ENCODE data around the gene APEH. TPM values are rescaled to one million over a fixed set of nuclear protein-coding genes. Genes with fewer than 3 reads are reported as not detected.

APEH gene
- total RNA-seq, 1 donor from 2014 or later = 103 TPM

- ATAC-seq = no peak
Measured at GRCh38 chr3:49732597-49732996, 58.4 kb downstream of the APEH start.

DNA sequence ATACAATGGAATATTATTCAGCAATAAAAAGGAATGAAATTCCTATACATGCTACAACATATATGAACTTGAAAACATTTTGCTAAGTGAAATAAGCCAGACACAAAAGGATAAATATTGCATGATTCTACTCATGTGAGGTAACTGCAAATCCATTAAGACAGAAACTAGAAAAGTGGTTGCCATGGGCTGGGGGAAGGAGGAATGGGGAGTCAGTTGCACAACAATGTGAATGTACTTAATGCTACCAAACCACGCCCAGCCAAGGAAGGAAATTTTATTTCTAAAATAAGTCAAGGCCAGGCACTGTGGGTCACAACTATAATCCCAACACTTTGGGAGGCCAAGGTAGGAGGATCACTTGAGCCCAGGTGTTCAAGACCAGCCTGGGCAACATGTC, 59.4 kb downstream of the APEH start:
- peak; percentile 37 for ATAC-seq

Other genes starting within 250 kb of the APEH start
- 6.1 TPM for gene NICN1, start 245.0 kb upstream of the APEH start, total RNA-seq
- 48.3 TPM for gene DAG1, start 204.1 kb upstream of the APEH start, total RNA-seq
- gene BSN, start 119.9 kb upstream of the APEH start, total RNA-seq = 0.08 TPM
- gene MST1, start 15.1 kb downstream of the APEH start, total RNA-seq = 7.6 TPM
- 19.4 TPM for gene RNF123, start 15.2 kb downstream of the APEH start, total RNA-seq
- gene AMIGO3, start 45.3 kb downstream of the APEH start, total RNA-seq = not detected
- 22.5 TPM for gene GMPPB, start 49.6 kb downstream of the APEH start, total RNA-seq
- 19.9 TPM for gene IP6K1, start 112.2 kb downstream of the APEH start, total RNA-seq
- gene CDHR4, start 125.5 kb downstream of the APEH start, total RNA-seq = not detected
- 14.2 TPM for gene INKA1, start 128.9 kb downstream of the APEH start, total RNA-seq
- 15.3 TPM for gene UBA7, start 139.6 kb downstream of the APEH start, total RNA-seq
- gene TRAIP, start 182.2 kb downstream of the APEH start, total RNA-seq = 5.5 TPM
- not detected for gene CAMKV, start 195.6 kb downstream of the APEH start, total RNA-seq
- gene MST1R, start 229.5 kb downstream of the APEH start, total RNA-seq = 14.1 TPM

Measured in esophagus mucosa (tissue), 1 donor.